Effector memory CD8-positive, alpha-beta T cell (primary cell): Measurements from ENCODE around the gene TIMM17A.
"Not testable (repeated sequence)": the region's sequence is repeated elsewhere in the genome, so short reads cannot be mapped to it uniquely, and the experiment has no call there.

Experiments
- ATAC-seq: fragments of 150-1000 bp; cut with Tn5 transposase; replicated peaks from 2 replicates; pipeline ENCODE4 v1.10.0; 2021; ENCODE audit warnings: mild to moderate bottlenecking, moderate library complexity
- DNase-seq, 3 experiments: peaks; one replicate each; pipeline ENCODE4 v3.0.0; 2021
- H3K27ac Mint-ChIP-seq, 2 donors: one replicate each; pipeline ENCODE4 v1.8.0; 2022; ENCODE audit warnings: mild to moderate bottlenecking in 2 of 2, mixed read lengths in 2 of 2, moderate library complexity in 2 of 2
- H3K27me3 Mint-ChIP-seq, 2 donors: one replicate each; pipeline ENCODE4 v1.8.0; 2022; ENCODE audit warnings: mixed read lengths in 2 of 2
- H3K36me3 Mint-ChIP-seq: one replicate; pipeline ENCODE4 v1.8.0; 2022; ENCODE audit warnings: mild to moderate bottlenecking, moderate library complexity, mixed read lengths; ENCODE audit not compliant: insufficient read depth
- H3K4me1 Mint-ChIP-seq, 2 donors: one replicate each; pipeline ENCODE4 v1.8.0; 2022; ENCODE audit warnings: low read depth in 2 of 2, mixed read lengths in 2 of 2
- H3K4me3 Mint-ChIP-seq, 2 donors: one replicate each; pipeline ENCODE4 v1.8.0; 2022; ENCODE audit warnings: mild to moderate bottlenecking in 2 of 2, mixed read lengths in 2 of 2, moderate library complexity in 2 of 2
- H3K9me3 Mint-ChIP-seq, 2 donors: one replicate each; pipeline ENCODE4 v1.8.0; 2022; ENCODE audit warnings: mixed read lengths in 2 of 2

Gene TIMM17A

GRCh38 chr1:202017749-202018467 lies 62.6 kb downstream of the TIMM17A start:
- Mint-ChIP-seq H3K4me3 (no peak overlapping the region), H3K9me3 (no peaks in the 10 kb centered on the region), H3K36me3 (no peaks in the 10 kb centered on the region), H3K4me1 (peaks cover 6 to 8% of the 10 kb centered on the region in 2 donors), H3K27me3 (peaks cover 31 to 48% of the 10 kb centered on the region in 2 donors), H3K27ac (peak overlapping the region in 1 of 2 donors; percentile 32)
- ATAC-seq = no peak
- no peak for DNase-seq

GRCh38 chr1:202018468-202019234 lies 63.3 kb downstream of the TIMM17A start:
- peaks cover 6 to 8% of the 10 kb centered on the region in 2 donors for H3K4me1 Mint-ChIP-seq
- peaks cover 37 to 56% of the 10 kb centered on the region in 2 donors for H3K27me3 Mint-ChIP-seq
- H3K27ac Mint-ChIP-seq = peak overlapping the region; percentile 19 to 32
- no peaks in the 10 kb centered on the region for H3K36me3 Mint-ChIP-seq
- ATAC-seq (no peak), DNase-seq (no peak)
- peak overlapping the region in 1 of 2 donors; percentile 18 for H3K4me3 Mint-ChIP-seq
- H3K9me3 Mint-ChIP-seq = no peaks in the 10 kb centered on the region

- not testable (repeated sequence) for H3K9me3 Mint-ChIP-seq, H3K36me3 Mint-ChIP-seq, ATAC-seq, DNase-seq, H3K4me1 Mint-ChIP-seq
- peak overlapping the region in 1 of 2 donors; percentile 19 for H3K27ac Mint-ChIP-seq
- peaks cover 37 to 56% of the 10 kb centered on the region in 2 donors for H3K27me3 Mint-ChIP-seq
- H3K4me3 Mint-ChIP-seq = peak overlapping the region in 1 of 2 donors; percentile 18
Measured at GRCh38 chr1:202019235-202019558, 63.9 kb downstream of the TIMM17A start.
